HG03097 (cell line): ENCODE measurements around the gene PABPC1L2A.
"Not testable (repeated sequence)": the region's sequence is repeated elsewhere in the genome, so short reads cannot be mapped to it uniquely, and the experiment has no call there.

Experiments
- ATAC-seq: cut with Tn5 transposase; IDR thresholded peaks from one replicate; pipeline ENCODE4 v1.9.1; 2021; ENCODE audit not compliant: unreplicated experiment, low FRiP score

PABPC1L2A gene

DNA sequence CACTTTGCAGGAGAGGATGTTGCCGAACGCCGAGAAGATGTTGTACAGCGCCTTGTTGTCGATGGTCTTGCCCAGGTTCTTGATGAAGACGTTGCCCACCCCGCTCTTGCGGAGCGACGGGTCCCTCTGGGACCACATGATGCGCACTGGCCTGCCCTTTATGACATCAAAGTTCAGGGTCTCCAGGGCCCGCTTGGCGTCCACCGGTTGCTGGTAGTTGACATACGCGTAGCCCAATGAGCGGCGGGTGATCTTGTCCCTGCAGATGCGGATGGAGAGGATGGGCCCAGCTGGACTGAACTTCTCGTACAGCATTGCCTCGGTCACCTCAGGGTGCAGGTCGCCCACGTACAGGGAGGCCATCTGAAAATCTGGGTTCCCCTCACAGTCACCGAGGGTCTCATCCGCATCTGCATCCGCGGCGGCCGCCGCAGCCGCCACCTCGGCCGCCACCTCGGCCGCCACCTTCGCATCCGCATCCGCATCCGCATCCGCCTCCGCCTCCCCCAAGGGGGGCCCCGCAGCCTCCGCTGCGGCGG lies at the start of gene PABPC1L2A:
TSS of gene PABPC1L2A (minus strand) at position 489 of the 539 bp plus-strand sequence. CDS start at position 363, 126 bp downstream.
- not testable (repeated sequence) for ATAC-seq

DNA sequence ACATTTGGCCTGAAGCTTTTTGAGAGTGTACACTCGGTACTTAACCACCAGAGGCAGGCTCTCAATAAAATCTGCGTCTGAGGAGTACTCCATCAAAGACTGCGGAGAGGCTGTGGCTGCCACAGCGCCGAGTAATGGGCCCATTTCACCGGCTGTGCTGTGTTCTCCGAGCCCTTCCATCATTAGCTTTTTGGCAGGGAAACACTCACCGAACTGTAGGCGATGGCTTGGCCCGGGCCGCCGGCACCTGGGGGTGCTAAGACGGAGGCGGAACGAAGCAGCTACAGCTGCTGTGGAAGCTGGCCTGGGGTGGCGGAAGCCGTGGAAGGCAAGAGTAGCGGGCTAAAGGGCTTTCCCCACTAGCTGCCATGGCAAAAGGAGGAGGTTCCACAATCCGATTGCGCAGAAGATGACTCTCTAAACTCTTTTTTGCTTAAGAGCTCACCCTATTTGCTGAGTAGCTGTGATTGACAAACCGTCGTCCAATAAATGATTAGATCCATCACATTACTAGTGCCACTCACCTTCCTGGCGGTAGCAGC lies 48.5 kb upstream of the PABPC1L2A start:
- no peak for ATAC-seq

GRCh38 chrX:73126240-73126639 lies 46.9 kb upstream of the PABPC1L2A start:
- ATAC-seq: no peak

GRCh38 chrX:73099505-73099904 lies 20.2 kb upstream of the PABPC1L2A start:
- not testable (repeated sequence) for ATAC-seq

- ATAC-seq: not testable (repeated sequence)
Measured at GRCh38 chrX:73086766-73087165, 7.5 kb upstream of the PABPC1L2A start.

- not testable (repeated sequence) for ATAC-seq
Measured at GRCh38 chrX:73079884-73080283, 572 bp upstream of the PABPC1L2A start.

- not testable (repeated sequence) for ATAC-seq
Measured at GRCh38 chrX:73078597-73078996, 715 bp downstream of the PABPC1L2A start.

- ATAC-seq: no peak
Measured at GRCh38 chrX:73076838-73077237, 2.5 kb downstream of the PABPC1L2A start.

GRCh38 chrX:73069365-73070035 lies 9.8 kb downstream of the PABPC1L2A start:
- ATAC-seq: no peak

DNA sequence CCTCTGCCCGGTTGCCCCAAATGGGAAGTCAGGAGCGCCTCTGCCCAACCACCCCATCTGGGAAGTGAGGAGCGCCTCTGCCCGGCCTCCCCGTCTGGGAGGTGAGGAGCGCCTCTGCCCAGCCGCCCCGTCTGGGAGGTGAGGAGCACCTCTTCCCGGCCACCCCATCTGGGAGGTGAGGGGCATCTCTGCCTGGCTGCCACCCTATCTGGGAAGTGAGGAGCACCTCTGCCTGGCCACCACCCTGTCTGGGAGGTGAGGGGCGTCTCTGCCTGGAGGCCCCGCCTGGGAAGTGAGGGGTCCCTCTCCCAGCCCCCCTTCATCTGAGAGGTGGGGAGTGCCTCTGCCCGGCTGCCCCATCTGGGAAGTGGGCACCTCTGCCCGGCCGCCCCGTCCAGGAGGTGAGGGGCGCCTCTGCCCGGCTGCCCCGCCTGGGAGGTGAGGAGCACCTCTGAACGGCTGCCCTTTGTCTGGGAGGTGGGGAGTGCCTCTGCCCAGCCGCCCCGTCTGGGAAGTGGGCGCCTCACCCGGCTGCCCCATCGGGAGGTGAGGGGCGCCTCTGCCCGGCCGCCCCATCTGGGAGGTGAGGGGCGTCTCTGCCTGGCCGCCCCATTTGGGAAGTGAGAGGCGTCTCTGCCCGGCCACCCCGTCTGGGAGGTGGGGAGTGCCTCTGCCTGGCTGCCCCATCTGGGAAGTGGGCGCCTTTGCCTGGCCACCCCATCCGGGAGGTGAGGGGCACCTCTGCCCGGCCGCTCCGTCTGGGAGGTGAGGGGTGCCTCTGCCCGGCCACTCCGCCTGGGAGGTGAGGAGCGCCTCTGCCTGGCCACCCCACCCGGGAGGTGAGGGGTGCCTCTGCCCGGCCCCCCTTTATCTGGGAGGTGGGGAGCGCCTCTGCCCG lies 10.6 kb downstream of the PABPC1L2A start:
- no peak for ATAC-seq

DNA sequence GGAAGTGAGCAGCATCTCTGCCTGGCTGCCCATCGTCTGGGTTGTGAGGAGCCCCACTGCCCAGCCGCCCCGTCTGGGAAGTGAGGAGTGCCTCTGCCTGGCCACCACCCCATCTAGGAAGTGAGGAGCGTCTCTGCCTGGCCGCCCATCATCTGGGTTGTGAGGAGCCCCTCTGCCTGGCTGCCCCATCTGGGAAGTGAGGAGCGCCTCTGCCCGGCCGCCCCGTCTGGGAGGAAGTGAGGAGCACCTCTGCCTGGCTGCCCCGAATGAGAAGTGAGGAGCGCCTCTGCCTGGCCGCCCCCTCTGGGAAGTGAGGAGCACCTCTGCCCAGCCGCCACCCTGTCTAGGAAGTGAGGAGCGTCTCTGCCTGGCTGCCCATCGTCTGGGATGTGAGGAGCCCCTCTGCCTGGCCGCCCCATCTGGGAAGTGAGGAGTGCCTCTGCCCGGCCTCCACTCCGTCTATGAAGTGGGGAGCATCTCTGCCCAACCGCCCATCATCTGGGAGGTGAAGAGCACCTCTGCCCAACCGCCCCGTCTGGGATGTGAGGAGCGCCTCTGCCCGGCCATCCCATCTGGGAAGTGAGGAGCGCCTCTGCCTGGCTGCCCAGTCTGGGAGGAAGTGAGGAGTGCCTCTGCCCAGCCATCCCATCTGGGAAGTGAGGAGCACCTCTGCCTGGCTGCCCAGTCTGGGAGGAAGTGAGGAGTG lies 11.4 kb downstream of the PABPC1L2A start:
- not testable (repeated sequence) for ATAC-seq

DNA sequence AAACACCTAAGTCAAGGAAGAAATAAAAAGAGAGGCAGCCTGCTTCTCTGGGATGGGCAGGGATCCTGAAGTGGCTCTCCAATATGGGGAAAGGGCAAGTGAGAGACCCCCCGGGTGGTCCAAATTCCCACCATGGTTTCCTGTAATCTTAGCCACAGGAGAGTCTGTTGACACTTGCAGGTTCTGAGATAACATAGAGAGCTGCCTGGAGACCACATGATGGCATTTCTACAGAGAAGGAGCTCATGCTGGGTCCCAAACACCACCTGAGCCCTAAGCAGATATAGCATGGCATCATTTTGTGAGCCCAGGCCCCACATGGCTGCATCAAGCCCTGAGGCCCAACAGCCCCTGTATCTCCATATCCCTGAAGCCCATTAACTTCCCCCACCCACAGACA lies 50.4 kb downstream of the PABPC1L2A start:
- no peak for ATAC-seq
